ENCODE data around the gene TAC1. TPM values are rescaled to one million over a fixed set of nuclear protein-coding genes. Genes with fewer than 3 reads are reported as not detected.
A peak's percentile ranks its signal among the peaks of the same experiment; 100 is the strongest.

TAC1 gene, protein sequence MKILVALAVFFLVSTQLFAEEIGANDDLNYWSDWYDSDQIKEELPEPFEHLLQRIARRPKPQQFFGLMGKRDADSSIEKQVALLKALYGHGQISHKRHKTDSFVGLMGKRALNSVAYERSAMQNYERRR
- not detected for polyA plus RNA-seq

GRCh38 chr7:97731736-97732564 lies at the start of gene TAC1:
Gene TAC1, plus strand, starts transcription at chr7:97732086. Its CDS starts 527 bp downstream, at chr7:97732613.
- Mint-ChIP-seq H3K4me1 (peaks cover 0 to 7% (median 2%) of the 10 kb centered on the region in 3 donors), H3K36me3 (peaks cover 2% of the 10 kb centered on the region), H3K4me3 (peak within 1 kb of the TSS in 2 of 4 donors; percentile 22 to 33), H3K27ac (no peak within 1 kb of the TSS), H3K9me3 (peaks cover 0 to 4% (median 2%) of the 10 kb centered on the region in 3 donors), H3K27me3 (peaks cover 29% of the 10 kb centered on the region)

DNA sequence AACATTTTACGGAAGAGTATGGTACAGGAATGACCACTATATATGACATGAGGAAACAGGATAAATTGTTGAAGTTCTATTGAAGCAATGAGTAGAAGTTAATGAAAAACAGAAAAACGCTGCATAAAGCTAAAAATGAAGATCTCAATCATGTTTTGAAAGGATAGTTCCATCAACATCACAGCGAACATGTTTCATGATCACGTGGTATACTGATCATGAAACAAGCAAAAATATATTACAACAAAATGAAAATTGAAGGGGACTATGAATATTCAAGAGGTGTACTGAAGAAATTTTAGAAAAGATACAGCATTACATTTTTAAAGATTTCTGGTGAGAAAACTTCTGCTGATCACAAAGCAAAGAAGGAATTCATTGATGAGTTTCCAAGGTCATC lies 45.9 kb upstream of the TAC1 start:
- Mint-ChIP-seq H3K27me3 (no peaks in the 10 kb centered on the region), H3K4me3 (no peak overlapping the region), H3K9me3 (peaks cover 0 to 5% (median 0%) of the 10 kb centered on the region in 3 donors), H3K36me3 (no peaks in the 10 kb centered on the region), H3K4me1 (no peaks in the 10 kb centered on the region), H3K27ac (no peak overlapping the region)

DNA sequence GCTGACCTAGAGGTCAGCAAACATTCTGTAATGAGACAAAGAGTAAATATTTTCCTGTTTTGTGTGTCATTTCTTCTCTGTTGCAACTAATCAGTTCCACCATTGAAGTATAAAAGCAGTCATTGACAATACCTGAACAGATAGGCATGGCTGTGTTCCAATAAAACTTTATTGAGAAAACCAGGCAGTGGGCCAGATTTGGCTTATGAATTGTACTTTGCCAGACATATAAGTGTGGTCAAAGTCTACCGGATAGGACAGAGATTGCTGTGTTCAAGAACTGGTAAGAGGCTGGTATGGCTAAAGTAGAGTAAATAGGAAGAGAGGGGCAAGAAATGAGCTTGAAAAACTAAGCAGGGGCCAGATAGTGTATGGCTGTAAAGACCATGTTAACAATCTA lies 38.3 kb upstream of the TAC1 start:
- H3K4me3 Mint-ChIP-seq = no peak overlapping the region
- no peaks in the 10 kb centered on the region for H3K36me3 Mint-ChIP-seq
- H3K27me3 Mint-ChIP-seq = no peaks in the 10 kb centered on the region
- no peaks in the 10 kb centered on the region for H3K4me1 Mint-ChIP-seq
- H3K27ac Mint-ChIP-seq = no peak overlapping the region
- H3K9me3 Mint-ChIP-seq = peaks cover 0 to 2% (median 0%) of the 10 kb centered on the region in 3 donors

GRCh38 chr7:97694355-97694754 lies 37.5 kb upstream of the TAC1 start:
- no peak overlapping the region for H3K27ac Mint-ChIP-seq
- no peaks in the 10 kb centered on the region for H3K9me3 Mint-ChIP-seq
- no peaks in the 10 kb centered on the region for H3K36me3 Mint-ChIP-seq
- H3K4me1 Mint-ChIP-seq = no peaks in the 10 kb centered on the region
- no peak overlapping the region for H3K4me3 Mint-ChIP-seq
- H3K27me3 Mint-ChIP-seq = no peaks in the 10 kb centered on the region

DNA sequence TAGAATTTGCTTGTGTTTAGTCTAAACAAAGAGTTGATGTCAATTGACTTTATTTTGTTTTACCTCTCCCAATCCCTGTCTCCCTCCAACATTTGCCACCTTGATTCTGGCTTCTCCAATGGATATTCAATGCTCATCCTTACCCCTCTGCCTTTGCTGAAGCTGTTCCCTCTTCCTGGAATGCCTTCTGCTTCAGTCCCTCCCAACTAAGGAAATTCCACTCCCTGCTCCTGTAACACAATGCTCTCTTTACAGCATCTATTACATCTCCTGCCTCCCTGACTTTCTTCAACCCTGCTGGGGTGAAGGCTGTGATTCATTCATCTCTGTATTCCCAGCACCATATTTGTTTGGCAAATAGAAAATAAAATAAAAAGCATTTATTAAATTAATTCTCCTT lies 34.5 kb upstream of the TAC1 start:
- no peaks in the 10 kb centered on the region for H3K4me1 Mint-ChIP-seq
- peaks cover 0 to 3% (median 2%) of the 10 kb centered on the region in 3 donors for H3K9me3 Mint-ChIP-seq
- no peak overlapping the region for H3K4me3 Mint-ChIP-seq
- H3K27ac Mint-ChIP-seq = no peak overlapping the region
- no peaks in the 10 kb centered on the region for H3K36me3 Mint-ChIP-seq
- no peaks in the 10 kb centered on the region for H3K27me3 Mint-ChIP-seq

GRCh38 chr7:97722386-97722785 lies 9.5 kb upstream of the TAC1 start:
- Mint-ChIP-seq H3K4me3 (no peak overlapping the region), H3K27me3 (peaks cover 5% of the 10 kb centered on the region), H3K36me3 (no peaks in the 10 kb centered on the region), H3K9me3 (peaks cover 0 to 8% (median 2%) of the 10 kb centered on the region in 3 donors), H3K4me1 (no peaks in the 10 kb centered on the region), H3K27ac (no peak overlapping the region)

- peaks cover 0 to 4% (median 2%) of the 10 kb centered on the region in 3 donors for H3K9me3 Mint-ChIP-seq
- peaks cover 29% of the 10 kb centered on the region for H3K27me3 Mint-ChIP-seq
- H3K4me3 Mint-ChIP-seq = peak overlapping the region in 1 of 4 donors; percentile 33
Observed at GRCh38 chr7:97732565-97733275, 834 bp downstream of the TAC1 start.

DNA sequence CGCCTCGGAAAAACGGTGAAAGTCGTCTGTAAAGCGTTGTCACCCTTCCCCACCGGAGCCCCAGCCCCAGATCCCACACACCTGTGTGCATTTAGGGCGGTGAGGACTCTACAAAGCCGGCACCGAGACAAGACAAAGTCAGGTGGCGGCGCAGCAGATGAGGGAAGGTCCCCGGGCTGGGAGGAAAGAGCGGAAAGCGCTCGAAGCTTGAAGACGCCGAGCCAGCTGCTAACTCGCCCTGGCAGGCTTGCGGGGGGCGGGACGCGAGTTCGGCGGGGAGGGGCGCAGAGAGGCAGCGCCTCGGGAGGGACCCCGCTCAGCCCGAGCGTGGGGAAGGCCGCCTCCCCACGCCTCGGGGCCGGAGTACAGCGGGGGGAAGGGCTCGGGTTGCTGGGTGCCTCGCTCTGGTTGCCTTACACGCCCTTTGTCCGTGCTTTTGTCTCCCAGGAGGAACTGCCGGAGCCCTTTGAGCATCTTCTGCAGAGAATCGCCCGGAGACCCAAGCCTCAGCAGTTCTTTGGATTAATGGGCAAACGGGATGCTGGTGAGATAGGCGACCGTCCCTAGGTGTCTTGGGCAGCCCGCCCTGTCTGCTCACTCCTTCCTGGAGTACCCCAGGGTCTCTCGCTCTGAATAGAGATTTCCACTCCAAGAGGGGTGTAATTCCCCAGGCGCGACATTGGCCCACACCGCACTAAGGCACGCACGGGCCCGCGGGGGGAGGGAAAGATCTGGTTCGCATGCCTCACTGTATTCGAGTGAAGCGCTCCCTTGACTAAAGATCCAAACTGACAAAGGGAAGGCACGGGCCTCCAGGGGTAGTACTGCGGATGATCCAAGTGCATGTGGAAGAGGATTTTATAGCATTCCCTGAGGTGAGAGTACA lies 1.6 kb downstream of the TAC1 start:
- H3K27me3 Mint-ChIP-seq = peaks cover 29% of the 10 kb centered on the region
- peaks cover 2% of the 10 kb centered on the region for H3K36me3 Mint-ChIP-seq
- peaks cover 0 to 7% (median 2%) of the 10 kb centered on the region in 3 donors for H3K4me1 Mint-ChIP-seq
- peaks cover 0 to 4% (median 2%) of the 10 kb centered on the region in 3 donors for H3K9me3 Mint-ChIP-seq
- H3K27ac Mint-ChIP-seq = no peak overlapping the region
- peak overlapping the region in 1 of 4 donors; percentile 33 for H3K4me3 Mint-ChIP-seq

More at GRCh38 chr7:97732565-97733275, 834 bp downstream of the TAC1 start:
- Mint-ChIP-seq H3K36me3 (peaks cover 2% of the 10 kb centered on the region), H3K27ac (no peak overlapping the region), H3K4me1 (peaks cover 0 to 7% (median 2%) of the 10 kb centered on the region in 3 donors)

DNA sequence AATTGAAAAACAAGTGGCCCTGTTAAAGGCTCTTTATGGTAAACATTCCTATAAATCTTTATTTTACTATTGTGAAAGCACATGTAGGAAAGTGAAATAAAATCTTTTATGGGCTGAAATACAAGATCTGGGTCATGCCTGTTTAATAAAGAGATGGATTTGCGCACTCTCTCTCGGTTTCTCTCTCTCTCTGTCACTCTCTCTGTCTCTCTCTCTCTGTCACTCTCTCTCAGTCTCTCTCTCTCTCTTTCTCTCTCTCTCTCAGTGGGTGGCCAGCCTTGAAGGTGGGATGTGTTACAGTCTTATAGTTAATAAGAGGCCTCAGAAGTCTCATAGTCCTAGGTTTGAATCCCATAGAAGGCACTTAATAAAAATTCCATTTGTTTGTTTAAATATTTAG lies 2.4 kb downstream of the TAC1 start:
- peaks cover 0 to 7% (median 2%) of the 10 kb centered on the region in 3 donors for H3K4me1 Mint-ChIP-seq
- peaks cover 2% of the 10 kb centered on the region for H3K36me3 Mint-ChIP-seq
- H3K27me3 Mint-ChIP-seq = peaks cover 29% of the 10 kb centered on the region

GRCh38 chr7:97735075-97735474 lies 3.2 kb downstream of the TAC1 start:
- Mint-ChIP-seq H3K4me3 (no peak overlapping the region), H3K36me3 (peaks cover 2% of the 10 kb centered on the region), H3K9me3 (peaks cover 0 to 4% (median 2%) of the 10 kb centered on the region in 3 donors), H3K27me3 (peaks cover 29% of the 10 kb centered on the region), H3K4me1 (peaks cover 0 to 7% (median 2%) of the 10 kb centered on the region in 3 donors), H3K27ac (no peak overlapping the region)

More for the DNA sequence above, 2.4 kb downstream of the TAC1 start:
- Mint-ChIP-seq H3K9me3 (peaks cover 0 to 4% (median 2%) of the 10 kb centered on the region in 3 donors), H3K4me3 (no peak overlapping the region), H3K27ac (no peak overlapping the region)

DNA sequence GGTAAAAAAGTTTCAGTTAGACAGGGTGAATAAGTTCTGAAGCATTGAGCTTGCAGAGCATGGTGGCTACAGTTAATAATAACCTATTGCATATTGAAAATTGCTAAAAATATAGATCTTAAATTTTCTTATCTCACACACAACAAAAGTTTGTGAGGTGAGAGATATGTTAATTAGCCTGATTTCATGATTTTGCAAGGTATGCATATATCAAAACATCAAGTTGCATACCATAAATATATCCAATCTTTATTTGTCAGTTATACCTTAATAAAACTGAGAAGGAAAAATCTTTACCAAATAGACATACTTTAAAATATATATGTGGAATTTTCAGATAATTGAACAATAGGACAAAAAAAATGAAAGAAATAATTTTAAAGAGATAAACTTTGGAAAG lies 16.6 kb downstream of the TAC1 start:
- no peaks in the 10 kb centered on the region for H3K27me3 Mint-ChIP-seq
- H3K4me3 Mint-ChIP-seq = no peak overlapping the region
- H3K9me3 Mint-ChIP-seq = peaks cover 0 to 4% (median 3%) of the 10 kb centered on the region in 3 donors
- no peak overlapping the region for H3K27ac Mint-ChIP-seq
- H3K36me3 Mint-ChIP-seq = peaks cover 4% of the 10 kb centered on the region
- peaks cover 0 to 3% (median 0%) of the 10 kb centered on the region in 3 donors for H3K4me1 Mint-ChIP-seq

DNA sequence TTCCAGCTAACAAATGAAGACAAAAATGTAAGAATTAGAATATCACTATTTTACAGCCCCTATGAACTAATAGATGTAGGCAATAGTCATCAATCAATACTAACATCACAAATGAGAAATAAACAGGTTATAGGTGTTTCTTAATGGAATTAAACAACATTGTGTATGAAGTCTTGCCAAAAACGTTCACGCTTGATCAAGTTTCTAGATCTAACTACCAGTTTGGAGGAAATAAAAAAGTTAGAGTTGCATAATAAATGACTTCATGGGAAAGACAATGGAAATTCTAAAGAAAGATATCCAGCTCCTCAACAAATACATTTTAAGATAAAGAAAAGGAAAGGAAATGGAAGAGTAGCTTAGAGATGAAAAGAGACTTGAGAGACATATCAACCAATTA lies 19.7 kb downstream of the TAC1 start:
- Mint-ChIP-seq H3K4me1 (peaks cover 0 to 3% (median 0%) of the 10 kb centered on the region in 3 donors), H3K36me3 (peaks cover 4% of the 10 kb centered on the region), H3K27me3 (no peaks in the 10 kb centered on the region), H3K27ac (no peak overlapping the region), H3K4me3 (no peak overlapping the region), H3K9me3 (peaks cover 0 to 3% (median 2%) of the 10 kb centered on the region in 3 donors)

- Mint-ChIP-seq H3K27me3 (no peaks in the 10 kb centered on the region), H3K36me3 (peaks cover 2% of the 10 kb centered on the region)
Observed at GRCh38 chr7:97752215-97752614, 20.3 kb downstream of the TAC1 start.

GRCh38 chr7:97757824-97758223 lies 25.9 kb downstream of the TAC1 start:
- no peaks in the 10 kb centered on the region for H3K4me1 Mint-ChIP-seq
- no peak overlapping the region for H3K4me3 Mint-ChIP-seq
- H3K27ac Mint-ChIP-seq = peak overlapping the region in 1 of 3 donors; percentile 13
- peaks cover 0 to 3% (median 0%) of the 10 kb centered on the region in 3 donors for H3K9me3 Mint-ChIP-seq
- H3K36me3 Mint-ChIP-seq = no peaks in the 10 kb centered on the region
- no peaks in the 10 kb centered on the region for H3K27me3 Mint-ChIP-seq

More at GRCh38 chr7:97752215-97752614, 20.3 kb downstream of the TAC1 start:
- peaks cover 0 to 3% (median 0%) of the 10 kb centered on the region in 3 donors for H3K4me1 Mint-ChIP-seq
- peaks cover 0 to 3% (median 2%) of the 10 kb centered on the region in 3 donors for H3K9me3 Mint-ChIP-seq
- H3K4me3 Mint-ChIP-seq = no peak overlapping the region
- H3K27ac Mint-ChIP-seq = no peak overlapping the region
